NB4 (cell line): ENCODE results near the gene RHOV.

Experiments used
- DNase-seq: peaks from one replicate; pipeline ENCODE4 v3.0.0; 2010; ENCODE audit warnings: low read depth
- H3K4me3 ChIP-seq: one replicate; pipeline ENCODE4 v1.5.1; 2011; ENCODE audit warnings: mild to moderate bottlenecking, low read depth, low read length, moderate library complexity
- MAX ChIP-seq: IDR thresholded peaks from 2 replicates; pipeline ENCODE4 v1.6.1; 2011; ENCODE audit warnings: low read depth, low read length
- MYC ChIP-seq: IDR thresholded peaks from 2 replicates; pipeline ENCODE4 v1.6.1; 2011; ENCODE audit warnings: low read depth, low read length
- POLR2A ChIP-seq: IDR thresholded peaks from 2 replicates; pipeline ENCODE4 v1.6.1; 2011; ENCODE audit warnings: mild to moderate bottlenecking; ENCODE audit not compliant: insufficient read length; ENCODE audit errors: extremely low read depth
- TF ChIP-seq, protein P1 (sequence below): IDR thresholded peaks from one replicate; pipeline ENCODE4 v1.5.1; 2012; ENCODE audit warnings: low read depth, low read length

Gene RHOV

DNA sequence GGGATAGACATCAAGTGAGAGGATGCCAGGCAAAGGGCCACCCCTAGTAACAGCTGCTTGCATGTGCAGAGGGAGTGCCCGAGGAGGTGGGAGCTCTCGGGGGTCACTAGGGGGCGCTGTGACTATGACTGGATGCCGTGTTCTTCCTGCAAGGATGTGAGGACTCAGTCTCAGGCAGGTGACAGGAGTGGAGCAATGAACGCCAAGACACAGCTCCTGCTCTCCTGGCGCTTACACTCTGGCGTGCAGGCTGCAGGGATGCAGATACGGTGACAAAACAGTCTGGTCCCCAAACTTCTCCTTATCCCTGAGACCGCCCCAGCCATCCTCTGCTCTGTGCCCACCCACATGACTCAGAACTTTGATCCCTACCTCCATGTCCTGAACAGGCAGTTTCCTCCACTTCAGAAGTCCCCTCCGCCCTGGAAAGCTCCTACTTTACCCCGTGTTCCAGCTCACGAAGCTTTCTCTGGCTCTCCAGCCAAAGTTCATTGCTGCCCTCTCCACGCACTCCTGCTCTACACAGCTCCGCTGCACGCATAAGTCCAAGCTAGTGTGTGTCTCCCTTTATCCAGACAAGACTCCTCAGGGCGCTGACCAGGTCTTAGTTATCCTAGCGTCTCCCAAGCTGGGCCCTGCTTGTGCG lies 14.7 kb downstream of the RHOV start:
- DNase-seq = peak; percentile 86
- TF ChIP-seq POLR2A = no peak
- peak; percentile 69 for TF ChIP-seq MAX
- TF ChIP-seq MYC = peak; percentile 67
- TF ChIP-seq, protein P1, sequence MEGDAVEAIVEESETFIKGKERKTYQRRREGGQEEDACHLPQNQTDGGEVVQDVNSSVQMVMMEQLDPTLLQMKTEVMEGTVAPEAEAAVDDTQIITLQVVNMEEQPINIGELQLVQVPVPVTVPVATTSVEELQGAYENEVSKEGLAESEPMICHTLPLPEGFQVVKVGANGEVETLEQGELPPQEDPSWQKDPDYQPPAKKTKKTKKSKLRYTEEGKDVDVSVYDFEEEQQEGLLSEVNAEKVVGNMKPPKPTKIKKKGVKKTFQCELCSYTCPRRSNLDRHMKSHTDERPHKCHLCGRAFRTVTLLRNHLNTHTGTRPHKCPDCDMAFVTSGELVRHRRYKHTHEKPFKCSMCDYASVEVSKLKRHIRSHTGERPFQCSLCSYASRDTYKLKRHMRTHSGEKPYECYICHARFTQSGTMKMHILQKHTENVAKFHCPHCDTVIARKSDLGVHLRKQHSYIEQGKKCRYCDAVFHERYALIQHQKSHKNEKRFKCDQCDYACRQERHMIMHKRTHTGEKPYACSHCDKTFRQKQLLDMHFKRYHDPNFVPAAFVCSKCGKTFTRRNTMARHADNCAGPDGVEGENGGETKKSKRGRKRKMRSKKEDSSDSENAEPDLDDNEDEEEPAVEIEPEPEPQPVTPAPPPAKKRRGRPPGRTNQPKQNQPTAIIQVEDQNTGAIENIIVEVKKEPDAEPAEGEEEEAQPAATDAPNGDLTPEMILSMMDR = peak; percentile 80
- no peak overlapping the region for H3K4me3 ChIP-seq

- no peak overlapping the region for H3K4me3 ChIP-seq
- no peak for DNase-seq
- TF ChIP-seq, protein P1 = no peak
- TF ChIP-seq MYC (no peak), MAX (no peak), POLR2A (no peak)
Measured at GRCh38 chr15:40858706-40859105, 15.3 kb downstream of the RHOV start.

DNA sequence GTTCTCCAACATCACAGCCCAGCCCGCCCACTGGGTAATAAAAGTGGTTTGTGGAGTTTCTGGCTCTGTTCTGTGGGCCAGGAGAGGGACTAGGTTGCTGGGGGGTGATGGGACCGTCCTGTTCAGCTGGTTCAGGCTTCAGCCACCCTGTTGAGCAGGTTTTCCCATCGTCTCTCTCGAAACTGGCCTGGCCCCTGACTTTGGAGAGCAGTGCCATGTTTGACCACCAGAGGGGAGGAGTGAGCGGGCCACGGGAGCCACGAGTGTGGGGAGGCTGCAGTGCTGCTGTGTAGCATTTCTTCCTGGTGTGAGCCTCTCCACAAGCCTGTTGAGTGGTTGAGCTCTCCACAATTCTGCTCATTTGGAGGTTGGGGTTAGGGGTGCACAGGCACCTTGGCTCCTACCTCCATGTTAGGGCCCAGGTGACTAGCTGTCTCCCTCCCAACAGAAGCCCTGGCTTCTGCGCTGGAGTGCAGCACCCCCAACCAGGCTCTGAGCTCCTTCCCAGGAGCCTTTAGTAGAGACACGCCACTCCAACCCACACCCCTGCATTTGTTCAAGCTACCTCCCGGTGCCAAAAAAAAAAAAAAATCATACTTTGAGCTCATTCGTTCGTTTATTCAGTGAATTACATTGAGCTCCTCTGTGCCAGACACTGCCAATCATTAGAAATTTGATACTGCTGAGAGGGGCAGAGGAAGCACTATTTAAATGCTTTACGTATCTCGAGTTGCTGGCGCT lies 16.3 kb downstream of the RHOV start:
- no peak overlapping the region for H3K4me3 ChIP-seq
- DNase-seq = peak; percentile 76
- TF ChIP-seq MYC = peak; percentile 86
- TF ChIP-seq, protein P1 = peak; percentile 95
- no peak for TF ChIP-seq POLR2A
- peak; percentile 88 for TF ChIP-seq MAX

- TF ChIP-seq POLR2A (no peak), MAX (no peak), MYC (no peak)
- TF ChIP-seq, protein P1 = no peak
- no peak overlapping the region for H3K4me3 ChIP-seq
- no peak for DNase-seq
Measured at GRCh38 chr15:40856746-40857145, 17.3 kb downstream of the RHOV start.

- DNase-seq = no peak
- no peak overlapping the region for H3K4me3 ChIP-seq
- no peak for TF ChIP-seq MYC
- no peak for TF ChIP-seq MAX
- no peak for TF ChIP-seq POLR2A
- TF ChIP-seq, protein P1 = no peak
Measured at GRCh38 chr15:40855706-40856234, 18.3 kb downstream of the RHOV start.
